ENCODE results near the gene WDR43. TPM values are rescaled to one million over a fixed set of nuclear protein-coding genes. Genes with fewer than 3 reads are reported as not detected.

Gene WDR43, protein sequence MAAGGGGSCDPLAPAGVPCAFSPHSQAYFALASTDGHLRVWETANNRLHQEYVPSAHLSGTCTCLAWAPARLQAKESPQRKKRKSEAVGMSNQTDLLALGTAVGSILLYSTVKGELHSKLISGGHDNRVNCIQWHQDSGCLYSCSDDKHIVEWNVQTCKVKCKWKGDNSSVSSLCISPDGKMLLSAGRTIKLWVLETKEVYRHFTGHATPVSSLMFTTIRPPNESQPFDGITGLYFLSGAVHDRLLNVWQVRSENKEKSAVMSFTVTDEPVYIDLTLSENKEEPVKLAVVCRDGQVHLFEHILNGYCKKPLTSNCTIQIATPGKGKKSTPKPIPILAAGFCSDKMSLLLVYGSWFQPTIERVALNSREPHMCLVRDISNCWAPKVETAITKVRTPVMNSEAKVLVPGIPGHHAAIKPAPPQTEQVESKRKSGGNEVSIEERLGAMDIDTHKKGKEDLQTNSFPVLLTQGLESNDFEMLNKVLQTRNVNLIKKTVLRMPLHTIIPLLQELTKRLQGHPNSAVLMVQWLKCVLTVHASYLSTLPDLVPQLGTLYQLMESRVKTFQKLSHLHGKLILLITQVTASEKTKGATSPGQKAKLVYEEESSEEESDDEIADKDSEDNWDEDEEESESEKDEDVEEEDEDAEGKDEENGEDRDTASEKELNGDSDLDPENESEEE
- total RNA-seq: 123 and 178 TPM in 2 replicates

DNA sequence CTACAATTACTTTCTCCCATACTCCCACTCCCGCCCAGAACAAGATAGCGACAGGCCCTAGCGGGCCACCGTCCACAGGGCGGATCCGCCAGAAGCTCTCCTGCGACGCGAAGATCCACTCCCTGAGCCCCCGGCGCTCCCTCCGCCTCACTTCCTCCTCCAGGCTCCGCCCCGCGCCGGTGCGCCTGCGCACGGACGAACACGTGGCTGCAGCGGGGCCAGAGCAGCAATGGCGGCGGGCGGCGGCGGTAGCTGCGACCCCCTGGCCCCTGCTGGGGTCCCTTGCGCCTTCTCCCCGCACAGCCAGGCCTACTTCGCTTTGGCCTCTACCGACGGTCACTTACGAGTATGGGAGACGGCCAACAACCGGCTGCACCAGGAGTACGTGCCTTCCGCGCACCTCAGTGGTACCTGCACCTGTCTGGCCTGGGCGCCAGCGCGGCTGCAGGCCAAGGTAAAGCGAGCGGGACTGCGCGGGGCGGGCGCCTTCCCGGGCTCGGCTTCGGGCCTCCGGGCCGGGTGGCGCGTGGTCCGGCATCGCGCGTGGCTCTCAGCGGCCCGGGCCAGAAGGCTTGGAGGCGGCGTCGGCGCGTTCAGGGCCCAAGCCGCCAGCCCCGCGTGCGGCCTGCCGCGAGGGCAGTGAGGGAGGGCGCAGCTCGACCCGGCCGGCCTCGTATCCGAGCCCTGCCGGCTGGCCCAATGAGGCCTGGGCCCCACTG is at the start of gene WDR43:
WDR43 (plus strand) TSS at position 198 of the 719 bp plus-strand sequence; CDS start at position 230, 32 bp downstream.

DNA sequence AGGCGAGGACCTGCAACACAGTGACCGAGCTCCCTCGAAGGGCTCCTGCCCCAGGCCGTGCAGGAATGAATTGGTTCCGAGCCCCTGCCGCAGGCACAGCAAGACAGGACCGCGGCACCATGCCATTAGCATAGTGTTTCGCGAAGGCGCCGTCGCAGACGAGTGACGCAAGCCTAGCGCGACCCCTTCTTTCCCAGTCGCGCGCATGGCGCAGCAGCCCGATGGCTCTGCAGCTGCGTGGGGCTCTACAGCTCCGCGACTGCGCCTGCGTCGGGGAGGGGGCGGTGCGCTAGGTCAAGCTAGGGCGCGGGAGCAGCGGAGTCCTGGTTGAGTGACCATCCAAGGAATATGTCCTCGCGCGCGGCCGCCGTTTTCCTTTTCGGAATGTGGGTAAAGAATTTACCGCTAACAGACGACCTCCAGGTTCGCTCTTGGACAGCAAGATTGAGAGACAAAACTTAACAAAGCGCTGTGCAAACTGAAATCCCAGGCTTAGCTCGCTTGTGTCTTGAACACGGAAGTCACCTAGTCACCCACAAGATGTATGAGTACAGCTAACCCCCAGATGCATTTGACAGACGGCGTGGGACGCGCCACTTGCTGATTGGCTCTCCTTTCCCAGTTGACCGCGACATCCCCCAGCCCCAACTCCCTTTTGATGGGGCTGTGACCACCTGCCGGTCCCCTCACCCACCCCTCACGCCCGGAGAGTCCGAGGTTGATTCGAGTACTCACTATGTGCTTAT is 24.1 kb upstream of the WDR43 start, which contains the start of gene TRMT61B:
TRMT61B (minus strand) TSS at position 164 of the 746 bp plus-strand sequence; CDS start at position 132, 32 bp downstream.

DNA sequence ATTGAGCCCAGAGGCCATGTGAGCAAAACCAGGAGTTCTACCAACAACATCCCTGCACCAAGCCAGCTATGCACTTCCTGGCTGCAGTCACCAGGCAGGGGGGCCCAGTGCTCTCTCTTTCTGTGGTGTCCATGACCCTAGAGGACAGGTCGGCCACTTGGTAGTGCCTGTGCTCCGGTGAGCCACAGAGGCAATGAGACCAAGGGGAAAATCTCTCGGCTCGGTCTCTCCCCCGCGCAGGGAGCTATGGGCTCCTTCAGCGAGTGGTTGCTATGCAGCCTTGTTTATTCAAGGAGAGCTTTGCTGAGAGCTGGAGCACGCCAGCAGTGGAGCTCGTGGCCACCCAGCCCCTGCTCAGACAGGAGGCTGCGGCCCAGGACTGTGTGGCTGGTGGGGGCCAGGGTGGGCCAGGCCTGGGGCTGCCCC is 86.6 kb downstream of the WDR43 start, which contains the start of gene TOGARAM2:
TOGARAM2 (plus strand) TSS at position 283 of the 426 bp plus-strand sequence. CDS start 13,537 bp downstream, outside the sequence.

Other genes starting within 250 kb of the WDR43 start
- 383 and 394 TPM in 2 replicates for gene PPP1CB, start 142.8 kb upstream of the WDR43 start, total RNA-seq
- gene SPDYA, start 83.8 kb upstream of the WDR43 start, total RNA-seq: 0.68 and 2.1 TPM in 2 replicates
- 19.4 and 21.5 TPM in 2 replicates for gene TRMT61B, start 24.4 kb upstream of the WDR43 start, total RNA-seq
- gene TOGARAM2, start 86.6 kb downstream of the WDR43 start, total RNA-seq: not detected in 2 replicates
- under 0.01 TPM in 1 of 2 replicates, not detected in the other for gene PCARE, start 179.9 kb downstream of the WDR43 start, total RNA-seq
- 128 and 164 TPM in 2 replicates for gene CLIP4, start 220.7 kb downstream of the WDR43 start, total RNA-seq

Measured in nasal cavity respiratory epithelium epithelial cell of viscerocranial mucosa (primary cell).